ENCODE results near the gene THRSP.

Gene THRSP

GRCh38 chr11:78060533-78060932 is 3.1 kb upstream of the THRSP start:
- DNase-seq (ENCODE audit: extremely low spot score) = no peak
- ChIA-PET CTCF (no interaction called here), POLR2A (interaction anchor here (0.8 kb wide), 1 partner anchor 19 kb away, joined by 3 read pairs; the partner anchor contains the start of gene NDUFC2)
- TF ChIP-seq SUZ12 (IDR thresholded peaks at IDR 0.05) (no peak), HDGF (IDR thresholded peaks at IDR 0.05; ENCODE audit: borderline replicate concordance) (no peak), ZNF384 (IDR thresholded peaks at IDR 0.05) (no peak), FOXA1 (IDR thresholded peaks at IDR 0.05) (no peak), ARNT (IDR thresholded peaks at IDR 0.05) (no peak), LEF1 (IDR thresholded peaks at IDR 0.05; ENCODE audit: borderline replicate concordance) (no peak), BHLHE40 (IDR thresholded peaks at IDR 0.05; ENCODE audit: borderline replicate concordance) (no peak), TARDBP (IDR thresholded peaks at IDR 0.05) (no peak), FOXK2 (IDR thresholded peaks at IDR 0.05) (no peak), ELF4 (IDR thresholded peaks at IDR 0.05) (no peak), L3MBTL2 (conservative IDR thresholded peaks at IDR 0.05) (no peak), NFRKB (IDR thresholded peaks at IDR 0.05) (no peak), FOXM1 (IDR thresholded peaks at IDR 0.05; ENCODE audit: borderline replicate concordance) (no peak), SP1 (IDR thresholded peaks at IDR 0.05) (no peak), CTBP1 (IDR thresholded peaks at IDR 0.05; ENCODE audit: borderline replicate concordance) (no peak), PKNOX1 (IDR thresholded peaks at IDR 0.05) (no peak)

- TF ChIP-seq NFRKB (IDR thresholded peaks at IDR 0.05) = no peak
- TF ChIP-seq PKNOX1 (IDR thresholded peaks at IDR 0.05) = no peak
- TF ChIP-seq SP1 (IDR thresholded peaks at IDR 0.05) = no peak
- TF ChIP-seq ZNF384 (IDR thresholded peaks at IDR 0.05) = no peak
- ChIA-PET CTCF (interaction anchor here (0.6 kb wide), 1 partner anchor 515 kb away, joined by 3 read pairs; no protein-coding TSS in a partner anchor), POLR2A (interaction anchor here (0.8 to 1.2 kb wide), 2 partner anchors 18 kb away, joined by 3 read pairs; partner anchors contain the start of gene NDUFC2)
- no peak for DNase-seq (ENCODE audit: extremely low spot score)
Measured at GRCh38 chr11:78061088-78061920, 2.4 kb upstream of the THRSP start.

GRCh38 chr11:78061921-78062311 is 1.7 kb upstream of the THRSP start:
- TF ChIP-seq FOXA1 (IDR thresholded peaks at IDR 0.05) (no peak), LEF1 (IDR thresholded peaks at IDR 0.05; ENCODE audit: borderline replicate concordance) (no peak), CTBP1 (IDR thresholded peaks at IDR 0.05; ENCODE audit: borderline replicate concordance) (no peak), ELF4 (IDR thresholded peaks at IDR 0.05) (no peak), FOXM1 (IDR thresholded peaks at IDR 0.05; ENCODE audit: borderline replicate concordance) (no peak), FOXK2 (IDR thresholded peaks at IDR 0.05) (no peak), ZNF384 (IDR thresholded peaks at IDR 0.05) (no peak), BHLHE40 (IDR thresholded peaks at IDR 0.05; ENCODE audit: borderline replicate concordance) (no peak), PKNOX1 (IDR thresholded peaks at IDR 0.05) (no peak), NFRKB (IDR thresholded peaks at IDR 0.05) (no peak), HDGF (IDR thresholded peaks at IDR 0.05; ENCODE audit: borderline replicate concordance) (no peak)
- DNase-seq (ENCODE audit: extremely low spot score) = no peak
- ChIA-PET POLR2A (interaction anchor here (1.2 kb wide), 1 partner anchor 17 kb away, joined by 3 read pairs; the partner anchor contains the start of gene NDUFC2), CTCF (interaction anchor here (0.6 kb wide), 2 partner anchors 231 to 516 kb away, joined by 3 read pairs; no protein-coding TSS in a partner anchor)

GRCh38 chr11:78062671-78063070 is 990 bp upstream of the THRSP start:
- no peak for DNase-seq (ENCODE audit: extremely low spot score)
- TF ChIP-seq BHLHE40 (IDR thresholded peaks at IDR 0.05; ENCODE audit: borderline replicate concordance) (no peak), FOXK2 (IDR thresholded peaks at IDR 0.05) (no peak), ZNF384 (IDR thresholded peaks at IDR 0.05) (no peak), HDGF (IDR thresholded peaks at IDR 0.05; ENCODE audit: borderline replicate concordance) (no peak), FOXA1 (IDR thresholded peaks at IDR 0.05) (no peak), ARNT (IDR thresholded peaks at IDR 0.05) (no peak), ELF4 (IDR thresholded peaks at IDR 0.05) (no peak), NFRKB (IDR thresholded peaks at IDR 0.05) (no peak), PKNOX1 (IDR thresholded peaks at IDR 0.05) (no peak)
- CTCF ChIA-PET = interaction anchor here (0.6 kb wide), 1 partner anchor 230 kb away, joined by 3 read pairs; no protein-coding TSS in a partner anchor
- POLR2A ChIA-PET = no interaction called here

GRCh38 chr11:78065203-78065602 is 1.5 kb downstream of the THRSP start:
- TF ChIP-seq PKNOX1 (IDR thresholded peaks at IDR 0.05) = no peak
- no peak for TF ChIP-seq ELF4 (IDR thresholded peaks at IDR 0.05)
- TF ChIP-seq TARDBP (IDR thresholded peaks at IDR 0.05) = no peak
- TF ChIP-seq SP1 (IDR thresholded peaks at IDR 0.05) = no peak
- no peak for TF ChIP-seq FOXA1 (IDR thresholded peaks at IDR 0.05)
- POLR2A ChIA-PET = interaction anchor here (0.9 kb wide), 1 partner anchor 13 kb away, joined by 3 read pairs; no protein-coding TSS in a partner anchor
- no peak for DNase-seq (ENCODE audit: extremely low spot score)
- CTCF ChIA-PET = no interaction called here

Measured in HEK293T (cell line).